ENCODE data around the gene PTPA.

DNA sequence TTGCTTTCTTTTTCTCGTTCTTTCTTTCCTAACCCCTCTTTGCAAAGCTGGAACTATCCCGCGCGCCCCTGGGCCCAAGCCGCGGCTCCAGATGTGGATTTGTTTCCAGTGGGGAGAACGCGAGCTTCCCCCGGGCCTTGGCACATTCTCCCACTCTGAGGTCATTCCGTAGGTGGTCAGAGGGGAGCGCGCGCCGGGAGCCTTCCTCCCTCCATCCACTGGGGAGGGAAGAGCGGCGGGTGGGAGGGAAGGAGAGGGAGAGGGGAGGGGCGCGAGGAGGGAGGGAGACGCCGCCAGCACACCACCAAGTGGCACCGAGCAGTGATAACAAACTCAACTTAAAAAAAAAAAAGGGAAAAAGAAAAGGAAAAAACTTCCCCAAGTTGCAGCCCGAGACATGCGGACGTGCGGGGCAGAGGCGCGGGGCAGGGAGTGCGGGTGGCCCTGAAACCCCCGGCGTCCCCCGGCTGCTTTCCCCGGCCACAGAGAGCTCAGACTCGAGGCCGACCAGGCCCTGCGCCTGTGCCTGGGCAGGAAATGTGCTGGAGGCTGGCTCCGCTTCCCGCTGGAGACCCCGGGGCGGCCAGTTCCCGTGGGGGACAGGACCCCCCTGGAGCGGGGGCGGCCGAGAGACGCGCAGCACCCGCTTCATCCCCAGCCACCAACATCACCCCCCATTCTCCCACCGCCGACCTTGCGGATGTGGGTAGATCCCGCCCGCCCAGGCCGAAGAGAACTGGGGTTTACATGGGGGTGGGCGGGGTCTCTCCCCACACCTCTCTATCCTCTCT, 63.7 kb downstream of the PTPA start:
- TF ChIP-seq, protein P1, sequence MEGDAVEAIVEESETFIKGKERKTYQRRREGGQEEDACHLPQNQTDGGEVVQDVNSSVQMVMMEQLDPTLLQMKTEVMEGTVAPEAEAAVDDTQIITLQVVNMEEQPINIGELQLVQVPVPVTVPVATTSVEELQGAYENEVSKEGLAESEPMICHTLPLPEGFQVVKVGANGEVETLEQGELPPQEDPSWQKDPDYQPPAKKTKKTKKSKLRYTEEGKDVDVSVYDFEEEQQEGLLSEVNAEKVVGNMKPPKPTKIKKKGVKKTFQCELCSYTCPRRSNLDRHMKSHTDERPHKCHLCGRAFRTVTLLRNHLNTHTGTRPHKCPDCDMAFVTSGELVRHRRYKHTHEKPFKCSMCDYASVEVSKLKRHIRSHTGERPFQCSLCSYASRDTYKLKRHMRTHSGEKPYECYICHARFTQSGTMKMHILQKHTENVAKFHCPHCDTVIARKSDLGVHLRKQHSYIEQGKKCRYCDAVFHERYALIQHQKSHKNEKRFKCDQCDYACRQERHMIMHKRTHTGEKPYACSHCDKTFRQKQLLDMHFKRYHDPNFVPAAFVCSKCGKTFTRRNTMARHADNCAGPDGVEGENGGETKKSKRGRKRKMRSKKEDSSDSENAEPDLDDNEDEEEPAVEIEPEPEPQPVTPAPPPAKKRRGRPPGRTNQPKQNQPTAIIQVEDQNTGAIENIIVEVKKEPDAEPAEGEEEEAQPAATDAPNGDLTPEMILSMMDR (IDR thresholded peaks at IDR 0.05), result no peak
- no peak for TF ChIP-seq EZH2 (IDR thresholded peaks at IDR 0.05; ENCODE audit: borderline replicate concordance, insufficient read depth, low read depth, low read length, poor library complexity, severe bottlenecking)
